ENCODE measurements around the gene GRIK4. TPM values are rescaled to one million over a fixed set of nuclear protein-coding genes. Genes with fewer than 3 reads are reported as not detected.

The GRIK4 gene
- polyA plus RNA-seq, 1 of the 3 experiments (the other 2 are of a cell fraction), result 0.03 TPM

DNA sequence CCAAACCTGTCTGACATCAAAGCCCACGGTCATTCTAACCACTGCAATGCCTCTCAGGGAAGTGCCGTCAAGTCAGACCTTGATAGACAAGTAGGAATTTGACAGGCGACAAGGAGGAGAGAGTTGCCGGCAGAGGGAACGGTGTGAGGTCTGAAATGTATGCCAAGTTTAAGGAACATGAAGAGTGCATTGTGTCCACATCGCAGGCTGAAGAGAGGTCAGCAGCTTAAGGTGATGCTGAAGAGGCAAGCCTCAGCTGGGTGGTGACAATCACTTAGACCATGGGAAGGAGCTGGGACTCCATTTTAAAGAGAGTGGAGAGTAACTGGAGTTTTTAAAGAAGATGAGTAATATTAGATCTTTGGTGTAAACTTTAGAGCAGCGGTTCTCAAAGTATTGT, 407.5 kb downstream of the GRIK4 start:
- H3K36me3 ChIP-seq (replicated peaks in 1 of 2; ENCODE audit: control insufficient read depth in 1 of 2, insufficient read depth in 2 of 2, low read length in 1 of 2), result no peaks in the 10 kb centered on the region
- H3K27me3 ChIP-seq (ENCODE audit: insufficient read depth), result no peaks in the 10 kb centered on the region
- TF ChIP-seq GABPA (IDR thresholded peaks at IDR 0.05; ENCODE audit: low read depth) (no peak), TCF12 (IDR thresholded peaks at IDR 0.05) (no peak), JUND (IDR thresholded peaks at IDR 0.05) (no peak)
- H4K20me1 ChIP-seq (ENCODE audit: insufficient read depth), result no peaks in the 10 kb centered on the region
- no peak overlapping the region for H3K9ac ChIP-seq
- no peaks in the 10 kb centered on the region for H3F3A ChIP-seq (replicated peaks; ENCODE audit: insufficient read depth)
- peaks cover 0 to 3% of the 10 kb centered on the region in 2 experiments; a peak in 1 of 4 replicates for H3K4me1 ChIP-seq (ENCODE audit: control insufficient read depth in 1 of 2, insufficient read depth in 2 of 2, low read depth in 1 of 2, low read length in 1 of 2)
- POLR2A ChIA-PET, result no interaction called here
- H3K9me2 ChIP-seq, result no peaks in the 10 kb centered on the region
- WGBS (ENCODE audit: low lambda C conversion rate), result 59% methylated on average over 7 of the region's 7 CpGs
- H3K4me3 ChIP-seq (ENCODE audit: low read depth in 2 of 2, low read length in 1 of 2), result no peak overlapping the region
- H3K27ac ChIP-seq (ENCODE audit: low read depth in 2 of 2, low read length in 1 of 2), result no peak overlapping the region
- no peak overlapping the region for H2AFZ ChIP-seq (ENCODE audit: low read depth)
- no peak overlapping the region for H3K4me2 ChIP-seq
- no peak for DNase-seq
- H3K9me3 ChIP-seq, result no peaks in the 10 kb centered on the region
- H3K79me2 ChIP-seq (ENCODE audit: insufficient read depth), result no peaks in the 10 kb centered on the region
- CTCF ChIA-PET, result interaction anchor here (1.6 to 2.9 kb wide), 3 partner anchors 9 to 408 kb away, joined by 7 to 12 read pairs (median 8); partner anchors contain the start of gene GRIK4

DNA sequence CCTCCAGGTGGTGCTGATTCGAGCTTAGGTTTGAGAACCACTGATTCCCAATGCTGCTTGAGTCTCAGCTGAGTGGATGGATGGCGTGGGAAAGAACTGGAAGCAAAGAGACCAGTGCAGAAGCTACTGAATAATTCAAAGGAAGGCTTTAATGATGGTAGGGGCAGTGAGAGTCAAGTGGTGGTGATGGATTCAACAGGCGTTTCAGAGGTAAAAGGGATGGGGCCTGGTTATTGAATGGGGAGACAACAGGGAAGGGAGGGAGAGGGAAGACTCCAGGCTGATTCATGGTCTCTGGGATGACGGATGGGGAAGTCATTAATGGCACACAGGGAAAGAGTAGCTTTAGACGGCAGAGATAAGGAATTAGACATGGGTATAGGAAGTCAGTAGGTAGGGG, 408.0 kb downstream of the GRIK4 start:
- no peaks in the 10 kb centered on the region for H3K79me2 ChIP-seq (ENCODE audit: insufficient read depth)

More for the DNA sequence above, 408.0 kb downstream of the GRIK4 start:
- Histone ChIP-seq H3K4me1 (ENCODE audit: control insufficient read depth in 1 of 2, insufficient read depth in 2 of 2, low read depth in 1 of 2, low read length in 1 of 2) (peaks cover 0 to 3% of the 10 kb centered on the region in 2 experiments; a peak in 1 of 4 replicates), H3K36me3 (replicated peaks in 1 of 2; ENCODE audit: control insufficient read depth in 1 of 2, insufficient read depth in 2 of 2, low read length in 1 of 2) (no peaks in the 10 kb centered on the region), H3K4me3 (ENCODE audit: low read depth in 2 of 2, low read length in 1 of 2) (no peak overlapping the region), H3K27ac (ENCODE audit: low read depth in 2 of 2, low read length in 1 of 2) (no peak overlapping the region), H3K9me3 (no peaks in the 10 kb centered on the region), H3F3A (replicated peaks; ENCODE audit: insufficient read depth) (no peaks in the 10 kb centered on the region), H3K27me3 (ENCODE audit: insufficient read depth) (no peaks in the 10 kb centered on the region), H3K9me2 (no peaks in the 10 kb centered on the region), H3K9ac (no peak overlapping the region), H2AFZ (ENCODE audit: low read depth) (no peak overlapping the region), H3K4me2 (no peak overlapping the region), H4K20me1 (ENCODE audit: insufficient read depth) (no peaks in the 10 kb centered on the region)
- WGBS (ENCODE audit: low lambda C conversion rate), result 20% methylated on average over 5 of the region's 5 CpGs
- CTCF ChIA-PET, result interaction anchor here (2.5 to 2.9 kb wide), 2 partner anchors 9 to 11 kb away, joined by 7 to 12 read pairs; no protein-coding TSS in a partner anchor
- no peak for DNase-seq
- POLR2A ChIA-PET, result no interaction called here
- no peak for TF ChIP-seq MXI1 (IDR thresholded peaks at IDR 0.05; ENCODE audit: low read depth, low read length)
- no peak for TF ChIP-seq RCOR1 (IDR thresholded peaks at IDR 0.05; ENCODE audit: low read length)
- no peak for TF ChIP-seq FOXJ3 (CRISPR knock-in tag; IDR thresholded peaks at IDR 0.05)
- TF ChIP-seq MEF2A (IDR thresholded peaks at IDR 0.05; ENCODE audit: borderline replicate concordance, low read depth), result no peak
- TF ChIP-seq ELF1 (IDR thresholded peaks at IDR 0.05), result no peak
- no peak for TF ChIP-seq POLR2AphosphoS5 (IDR thresholded peaks at IDR 0.05; ENCODE audit: low read depth, low read length)
- TF ChIP-seq, protein P1, sequence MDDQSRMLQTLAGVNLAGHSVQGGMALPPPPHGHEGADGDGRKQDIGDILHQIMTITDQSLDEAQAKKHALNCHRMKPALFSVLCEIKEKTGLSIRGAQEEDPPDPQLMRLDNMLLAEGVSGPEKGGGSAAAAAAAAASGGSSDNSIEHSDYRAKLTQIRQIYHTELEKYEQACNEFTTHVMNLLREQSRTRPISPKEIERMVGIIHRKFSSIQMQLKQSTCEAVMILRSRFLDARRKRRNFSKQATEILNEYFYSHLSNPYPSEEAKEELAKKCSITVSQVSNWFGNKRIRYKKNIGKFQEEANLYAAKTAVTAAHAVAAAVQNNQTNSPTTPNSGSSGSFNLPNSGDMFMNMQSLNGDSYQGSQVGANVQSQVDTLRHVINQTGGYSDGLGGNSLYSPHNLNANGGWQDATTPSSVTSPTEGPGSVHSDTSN (IDR thresholded peaks at IDR 0.05), result no peak
- TF ChIP-seq, protein P2, sequence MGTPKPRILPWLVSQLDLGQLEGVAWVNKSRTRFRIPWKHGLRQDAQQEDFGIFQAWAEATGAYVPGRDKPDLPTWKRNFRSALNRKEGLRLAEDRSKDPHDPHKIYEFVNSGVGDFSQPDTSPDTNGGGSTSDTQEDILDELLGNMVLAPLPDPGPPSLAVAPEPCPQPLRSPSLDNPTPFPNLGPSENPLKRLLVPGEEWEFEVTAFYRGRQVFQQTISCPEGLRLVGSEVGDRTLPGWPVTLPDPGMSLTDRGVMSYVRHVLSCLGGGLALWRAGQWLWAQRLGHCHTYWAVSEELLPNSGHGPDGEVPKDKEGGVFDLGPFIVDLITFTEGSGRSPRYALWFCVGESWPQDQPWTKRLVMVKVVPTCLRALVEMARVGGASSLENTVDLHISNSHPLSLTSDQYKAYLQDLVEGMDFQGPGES (IDR thresholded peaks at IDR 0.05; ENCODE audit: low read depth, low read length), result no peak
- TF ChIP-seq, protein P3, sequence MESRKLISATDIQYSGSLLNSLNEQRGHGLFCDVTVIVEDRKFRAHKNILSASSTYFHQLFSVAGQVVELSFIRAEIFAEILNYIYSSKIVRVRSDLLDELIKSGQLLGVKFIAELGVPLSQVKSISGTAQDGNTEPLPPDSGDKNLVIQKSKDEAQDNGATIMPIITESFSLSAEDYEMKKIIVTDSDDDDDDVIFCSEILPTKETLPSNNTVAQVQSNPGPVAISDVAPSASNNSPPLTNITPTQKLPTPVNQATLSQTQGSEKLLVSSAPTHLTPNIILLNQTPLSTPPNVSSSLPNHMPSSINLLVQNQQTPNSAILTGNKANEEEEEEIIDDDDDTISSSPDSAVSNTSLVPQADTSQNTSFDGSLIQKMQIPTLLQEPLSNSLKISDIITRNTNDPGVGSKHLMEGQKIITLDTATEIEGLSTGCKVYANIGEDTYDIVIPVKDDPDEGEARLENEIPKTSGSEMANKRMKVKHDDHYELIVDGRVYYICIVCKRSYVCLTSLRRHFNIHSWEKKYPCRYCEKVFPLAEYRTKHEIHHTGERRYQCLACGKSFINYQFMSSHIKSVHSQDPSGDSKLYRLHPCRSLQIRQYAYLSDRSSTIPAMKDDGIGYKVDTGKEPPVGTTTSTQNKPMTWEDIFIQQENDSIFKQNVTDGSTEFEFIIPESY (IDR thresholded peaks at IDR 0.05; ENCODE audit: borderline replicate concordance, low read depth), result no peak
- TF ChIP-seq, protein P4, sequence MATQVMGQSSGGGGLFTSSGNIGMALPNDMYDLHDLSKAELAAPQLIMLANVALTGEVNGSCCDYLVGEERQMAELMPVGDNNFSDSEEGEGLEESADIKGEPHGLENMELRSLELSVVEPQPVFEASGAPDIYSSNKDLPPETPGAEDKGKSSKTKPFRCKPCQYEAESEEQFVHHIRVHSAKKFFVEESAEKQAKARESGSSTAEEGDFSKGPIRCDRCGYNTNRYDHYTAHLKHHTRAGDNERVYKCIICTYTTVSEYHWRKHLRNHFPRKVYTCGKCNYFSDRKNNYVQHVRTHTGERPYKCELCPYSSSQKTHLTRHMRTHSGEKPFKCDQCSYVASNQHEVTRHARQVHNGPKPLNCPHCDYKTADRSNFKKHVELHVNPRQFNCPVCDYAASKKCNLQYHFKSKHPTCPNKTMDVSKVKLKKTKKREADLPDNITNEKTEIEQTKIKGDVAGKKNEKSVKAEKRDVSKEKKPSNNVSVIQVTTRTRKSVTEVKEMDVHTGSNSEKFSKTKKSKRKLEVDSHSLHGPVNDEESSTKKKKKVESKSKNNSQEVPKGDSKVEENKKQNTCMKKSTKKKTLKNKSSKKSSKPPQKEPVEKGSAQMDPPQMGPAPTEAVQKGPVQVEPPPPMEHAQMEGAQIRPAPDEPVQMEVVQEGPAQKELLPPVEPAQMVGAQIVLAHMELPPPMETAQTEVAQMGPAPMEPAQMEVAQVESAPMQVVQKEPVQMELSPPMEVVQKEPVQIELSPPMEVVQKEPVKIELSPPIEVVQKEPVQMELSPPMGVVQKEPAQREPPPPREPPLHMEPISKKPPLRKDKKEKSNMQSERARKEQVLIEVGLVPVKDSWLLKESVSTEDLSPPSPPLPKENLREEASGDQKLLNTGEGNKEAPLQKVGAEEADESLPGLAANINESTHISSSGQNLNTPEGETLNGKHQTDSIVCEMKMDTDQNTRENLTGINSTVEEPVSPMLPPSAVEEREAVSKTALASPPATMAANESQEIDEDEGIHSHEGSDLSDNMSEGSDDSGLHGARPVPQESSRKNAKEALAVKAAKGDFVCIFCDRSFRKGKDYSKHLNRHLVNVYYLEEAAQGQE (IDR thresholded peaks at IDR 0.05; ENCODE audit: low read depth, low read length), result no peak
- no peak for TF ChIP-seq SIN3A (IDR thresholded peaks at IDR 0.05; ENCODE audit: borderline replicate concordance, low read depth, low read length)
- TF ChIP-seq TCF12 (IDR thresholded peaks at IDR 0.05), result no peak
- TF ChIP-seq SMC3 (IDR thresholded peaks at IDR 0.05; ENCODE audit: low read depth, low read length), result no peak
- TF ChIP-seq EZH2phosphoT487 (IDR thresholded peaks at IDR 0.05; ENCODE audit: borderline replicate concordance, low read depth), result no peak
- no peak for TF ChIP-seq RAD21 (IDR thresholded peaks at IDR 0.05; ENCODE audit: low read length)

Measured in SK-N-SH (cell line).